ENCODE results near the gene GAS2L1.

The GAS2L1 gene

DNA sequence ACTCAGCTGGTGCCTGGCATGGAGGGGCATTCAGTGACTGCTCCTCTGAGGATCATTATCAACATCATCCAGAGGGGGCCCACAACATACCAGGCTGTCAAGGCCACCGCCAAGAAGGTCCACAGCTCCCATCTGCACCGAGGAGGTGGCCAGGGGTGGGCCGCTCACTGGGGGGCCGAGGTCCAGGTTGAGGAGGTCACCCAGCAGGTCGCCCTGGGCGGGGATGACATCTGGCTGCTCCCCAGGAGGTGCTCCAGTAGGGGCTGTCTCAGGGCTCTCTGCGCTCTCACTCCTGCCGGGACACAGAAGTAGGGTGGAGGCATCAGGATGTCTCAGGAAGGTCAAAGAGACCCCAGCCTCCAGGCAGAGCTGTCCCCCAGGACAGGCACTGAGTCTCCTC, 34.1 kb downstream of the GAS2L1 start:
- no peak for DNase-seq
- H3K27ac ChIP-seq, result no peak overlapping the region
- H3K9me3 ChIP-seq, result no peaks in the 10 kb centered on the region
- TF ChIP-seq CTCF (IDR thresholded peaks at IDR 0.05), result no peak
- no peak overlapping the region for H3K4me3 ChIP-seq
- intact Hi-C loops (cut with DNase I; ENCODE audit: low total_unique reads), result no loop called here
- peaks cover 0 to 16% (median 0%) of the 10 kb centered on the region in 4 donors for H3K4me1 ChIP-seq
- peaks cover 58 to 93% (median 85%) of the 10 kb centered on the region in 3 donors for H3K36me3 ChIP-seq
- H3K27me3 ChIP-seq, result no peaks in the 10 kb centered on the region

DNA sequence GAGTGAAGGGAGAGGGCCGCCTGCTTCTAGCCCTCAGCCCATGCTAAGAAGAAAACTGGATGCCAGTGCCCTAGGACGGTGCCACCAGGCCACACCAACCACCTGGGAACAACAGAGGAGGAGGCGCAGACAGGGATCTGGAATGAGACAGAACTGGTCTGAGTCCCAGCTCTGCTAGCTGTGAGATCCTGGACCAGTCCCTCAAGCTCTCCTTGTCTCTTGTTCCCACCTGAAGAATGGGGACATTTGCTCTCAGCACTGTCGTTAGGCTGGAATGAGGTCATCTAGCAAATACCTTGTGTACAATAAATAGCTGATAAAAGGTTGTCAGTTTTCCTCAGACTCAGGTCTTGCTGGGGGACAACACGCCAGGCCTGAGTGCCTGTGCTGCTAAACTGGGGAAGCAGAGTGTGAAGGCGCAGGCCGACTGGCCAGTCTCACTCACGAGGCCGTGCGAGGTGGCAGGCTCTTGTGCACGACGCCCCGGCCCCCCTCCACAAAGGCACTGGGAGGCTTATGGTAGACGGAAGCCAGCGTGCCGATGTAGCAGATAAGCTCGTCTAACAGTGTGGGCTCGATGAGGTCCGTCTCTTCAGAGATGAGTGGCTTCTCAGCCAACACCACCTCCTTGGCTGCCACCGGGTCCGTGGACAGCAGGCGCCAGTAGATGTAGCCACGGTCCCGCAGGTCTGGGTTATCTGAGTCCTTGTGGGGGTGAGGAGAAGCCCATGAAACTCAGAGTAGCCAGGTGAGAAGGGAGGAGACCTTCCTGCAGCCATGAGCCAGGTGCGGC, 34.8 kb downstream of the GAS2L1 start:
- Histone ChIP-seq H3K36me3 (peaks cover 57 to 93% (median 84%) of the 10 kb centered on the region in 3 donors), H3K4me1 (peaks cover 0 to 12% (median 0%) of the 10 kb centered on the region in 4 donors), H3K27me3 (no peaks in the 10 kb centered on the region), H3K4me3 (no peak overlapping the region), H3K27ac (no peak overlapping the region), H3K9me3 (no peaks in the 10 kb centered on the region)
- TF ChIP-seq CTCF (IDR thresholded peaks at IDR 0.05), result no peak
- intact Hi-C loops (cut with DNase I; ENCODE audit: low total_unique reads), result no loop called here
- no peak for DNase-seq

DNA sequence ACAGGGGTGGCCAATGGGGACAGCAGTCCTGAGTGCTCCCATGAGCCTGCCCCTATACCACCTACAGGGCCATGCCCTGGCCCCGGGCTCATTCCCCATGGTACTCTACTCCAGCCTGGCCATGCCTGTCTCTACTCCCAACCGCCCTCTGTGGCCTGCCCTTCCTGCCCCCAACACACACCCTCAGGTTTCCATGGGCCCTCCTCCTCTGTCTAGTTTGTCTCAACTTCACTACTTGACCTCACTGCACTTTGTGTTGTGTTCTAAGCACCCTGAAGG, 35.3 kb downstream of the GAS2L1 start:
- Histone ChIP-seq H3K9me3 (no peaks in the 10 kb centered on the region), H3K36me3 (peaks cover 57 to 93% (median 83%) of the 10 kb centered on the region in 3 donors), H3K4me3 (no peak overlapping the region), H3K27ac (no peak overlapping the region), H3K4me1 (peaks cover 0 to 18% (median 0%) of the 10 kb centered on the region in 4 donors), H3K27me3 (no peaks in the 10 kb centered on the region)
- TF ChIP-seq CTCF (IDR thresholded peaks at IDR 0.05), result no peak
- no peak for DNase-seq
- intact Hi-C loops (cut with DNase I; ENCODE audit: low total_unique reads), result no loop called here

DNA sequence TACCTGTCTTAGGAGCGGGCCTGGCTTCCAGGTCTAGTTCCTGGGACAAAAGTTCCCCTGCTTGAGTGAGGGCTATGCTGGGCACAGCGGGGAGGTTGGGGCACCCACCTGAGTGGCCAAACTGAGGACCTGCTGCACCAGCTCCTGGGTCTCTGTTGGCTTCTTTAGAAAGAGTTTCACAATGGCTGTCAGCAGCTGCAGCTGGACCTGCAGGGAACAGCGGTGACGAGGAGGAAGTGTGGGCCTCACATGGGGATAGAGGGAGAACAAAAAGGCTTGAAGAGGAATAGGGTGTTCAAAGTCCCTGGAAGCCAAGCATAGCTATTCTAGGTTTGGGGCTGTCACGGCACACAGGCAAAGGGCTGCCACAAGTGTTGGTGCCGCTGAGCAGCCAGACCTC, 35.7 kb downstream of the GAS2L1 start:
- H3K4me1 ChIP-seq, result peaks cover 0 to 21% (median 0%) of the 10 kb centered on the region in 4 donors
- TF ChIP-seq CTCF (IDR thresholded peaks at IDR 0.05), result no peak
- H3K9me3 ChIP-seq, result no peaks in the 10 kb centered on the region
- peaks cover 60 to 93% (median 83%) of the 10 kb centered on the region in 3 donors for H3K36me3 ChIP-seq
- no peak overlapping the region for H3K4me3 ChIP-seq
- H3K27ac ChIP-seq, result no peak overlapping the region
- no peaks in the 10 kb centered on the region for H3K27me3 ChIP-seq
- DNase-seq, result no peak
- intact Hi-C loops (cut with DNase I; ENCODE audit: low total_unique reads), result no loop called here

DNA sequence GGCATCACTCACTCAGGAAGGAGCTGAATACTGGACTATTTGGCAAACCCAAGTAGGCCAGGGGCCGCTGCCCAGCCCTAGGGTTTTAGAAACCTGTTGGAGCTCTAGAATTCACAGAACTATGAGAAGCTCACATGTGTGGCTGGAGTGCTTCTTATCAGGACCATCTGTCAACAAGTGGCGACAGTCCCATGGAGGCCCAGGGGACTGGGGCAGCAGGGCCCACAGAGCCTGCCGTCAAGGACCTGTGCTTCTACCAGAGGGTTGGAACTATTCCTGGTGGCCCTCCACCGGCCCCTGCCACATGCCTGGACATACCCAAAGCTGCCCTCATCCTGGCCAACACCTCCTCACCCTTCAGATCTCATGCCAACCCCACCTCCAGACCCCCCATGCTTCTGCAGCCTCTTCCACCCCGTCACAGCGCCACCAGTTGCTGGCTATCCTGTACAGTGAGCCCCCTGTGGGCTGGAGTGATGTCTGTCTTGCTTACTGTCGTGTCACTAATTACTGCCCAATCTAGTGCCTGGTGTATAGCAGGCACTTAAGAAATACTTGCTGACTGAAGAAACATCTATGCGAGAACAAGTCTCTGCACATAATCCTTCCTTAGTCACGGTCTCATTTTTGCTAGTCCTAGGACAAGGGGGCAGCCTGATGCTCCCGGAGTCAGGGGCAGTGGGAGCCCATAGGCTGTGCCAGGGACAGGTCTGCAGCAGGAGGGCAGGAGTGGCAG, 36.3 kb downstream of the GAS2L1 start:
- Histone ChIP-seq H3K36me3 (peaks cover 64 to 93% (median 83%) of the 10 kb centered on the region in 3 donors), H3K4me1 (peaks cover 0 to 24% (median 0%) of the 10 kb centered on the region in 4 donors), H3K27ac (no peak overlapping the region), H3K4me3 (no peak overlapping the region), H3K27me3 (no peaks in the 10 kb centered on the region), H3K9me3 (no peaks in the 10 kb centered on the region)
- no peak for TF ChIP-seq CTCF (IDR thresholded peaks at IDR 0.05)
- intact Hi-C loops (cut with DNase I; ENCODE audit: low total_unique reads), result no loop called here
- DNase-seq, result no peak

Data from tibial artery (tissue), 4 donors.